Mesenchymal stem cell (in vitro differentiated cells and primary cell): ENCODE data around the gene SH3PXD2A.
"Not testable (repeated sequence)": the region's sequence is repeated elsewhere in the genome, so short reads cannot be mapped to it uniquely, and the experiment has no call there.

Experiments
- DNase-seq: peaks from one replicate; pipeline ENCODE4 v3.0.0-alpha.2; 2013
- H2AFZ ChIP-seq: one replicate; pipeline ENCODE4 v1.6.1; 2013; ENCODE audit warnings: low read depth, mild to moderate bottlenecking, control low read depth, inconsistent platforms, low read length, moderate library complexity
- H2AK5ac ChIP-seq: 2 replicates; pipeline ENCODE4 v1.6.1; 2013; ENCODE audit warnings: low read length, moderate library complexity, mild to moderate bottlenecking, inconsistent platforms; ENCODE audit not compliant: severe bottlenecking
- H2BK120ac ChIP-seq: one replicate; pipeline ENCODE4 v1.6.1; 2013; ENCODE audit warnings: low read depth, mild to moderate bottlenecking, inconsistent platforms, low read length, moderate library complexity
- H2BK12ac ChIP-seq, 2 experiments: one replicate each; pipeline ENCODE4 v1.6.1; 2013; ENCODE audit warnings: inconsistent platforms in 2 of 2, low read length in 2 of 2, mild to moderate bottlenecking in 2 of 2, moderate library complexity in 2 of 2, control low read depth in 1 of 2
- H2BK15ac ChIP-seq: one replicate; pipeline ENCODE4 v1.6.1; 2013; ENCODE audit warnings: mild to moderate bottlenecking, low read depth, inconsistent platforms; ENCODE audit not compliant: poor library complexity, severe bottlenecking
- H2BK5ac ChIP-seq: 2 replicates; pipeline ENCODE4 v1.6.1; 2013; ENCODE audit warnings: low read depth, mild to moderate bottlenecking, low read length, control low read depth, inconsistent platforms; ENCODE audit not compliant: poor library complexity, severe bottlenecking
- H3K14ac ChIP-seq, 2 experiments: one replicate each; pipeline ENCODE4 v1.6.1; 2013; ENCODE audit warnings: inconsistent platforms in 2 of 2, low read length in 2 of 2, control low read depth in 1 of 2, mild to moderate bottlenecking in 1 of 2, moderate library complexity in 1 of 2
- H3K18ac ChIP-seq, 2 experiments: one replicate each; pipeline ENCODE4 v1.6.1; 2013; ENCODE audit warnings: inconsistent platforms in 2 of 2, low read length in 2 of 2, control low read depth in 1 of 2, low read depth in 1 of 2, mild to moderate bottlenecking in 1 of 2
- H3K23ac ChIP-seq, 2 experiments: one replicate each; pipeline ENCODE4 v1.6.1; 2013; ENCODE audit warnings: inconsistent platforms in 2 of 2, low read length in 2 of 2, mild to moderate bottlenecking in 2 of 2, moderate library complexity in 2 of 2, control low read depth in 1 of 2
- H3K27ac ChIP-seq: 2 replicates; pipeline ENCODE4 v1.5.1; 2013; ENCODE audit warnings: mild to moderate bottlenecking, moderate library complexity, low read length, control low read depth, inconsistent platforms; ENCODE audit not compliant: poor library complexity, severe bottlenecking
- H3K27me3 ChIP-seq, 2 experiments: 2 replicates each; pipeline versions ENCODE4 v1.6.1 to v1.7.0; 2013; ENCODE audit warnings: low read length in 2 of 2, mild to moderate bottlenecking in 2 of 2, moderate library complexity in 2 of 2, control low read depth in 1 of 2, inconsistent platforms in 1 of 2; ENCODE audit not compliant: control insufficient read depth in 1 of 2, insufficient read depth in 1 of 2
- H3K36me3 ChIP-seq, 2 experiments: 2 replicates each; pipeline versions ENCODE4 v1.6.1 to v1.7.0; 2013; ENCODE audit warnings: low read length in 2 of 2, control low read depth in 1 of 2, inconsistent platforms in 1 of 2, low read depth in 1 of 2, mild to moderate bottlenecking in 1 of 2; ENCODE audit not compliant: insufficient read depth in 2 of 2, control insufficient read depth in 1 of 2
- H3K4ac ChIP-seq, 2 experiments: one replicate each; pipeline ENCODE4 v1.6.1; 2013; ENCODE audit warnings: inconsistent platforms in 2 of 2, low read length in 2 of 2, mild to moderate bottlenecking in 2 of 2, moderate library complexity in 2 of 2, control low read depth in 1 of 2, low read depth in 1 of 2
- H3K4me1 ChIP-seq: 2 replicates; pipeline ENCODE4 v1.6.1; 2013; ENCODE audit warnings: low read depth, low read length, control low read depth; ENCODE audit not compliant: control insufficient read depth, insufficient read depth
- H3K4me2 ChIP-seq: 2 replicates; pipeline ENCODE4 v1.6.1; 2013; ENCODE audit warnings: low read length, mild to moderate bottlenecking, inconsistent platforms; ENCODE audit not compliant: poor library complexity, severe bottlenecking
- H3K4me3 ChIP-seq, 2 experiments: 2 replicates each; pipeline versions ENCODE4 v1.5.1 to v1.7.0; 2013; ENCODE audit warnings: low read length in 2 of 2, mild to moderate bottlenecking in 2 of 2, control low read depth in 1 of 2, low read depth in 1 of 2; ENCODE audit not compliant: insufficient read depth in 1 of 2
- H3K79me1 ChIP-seq: replicated peaks from 2 replicates; pipeline ENCODE4 v1.6.1; 2013; ENCODE audit warnings: mild to moderate bottlenecking, control low read depth, low read length, inconsistent platforms; ENCODE audit not compliant: poor library complexity, severe bottlenecking
- H3K9ac ChIP-seq: 2 replicates; pipeline ENCODE4 v1.7.0; 2013; ENCODE audit warnings: mild to moderate bottlenecking, low read length, moderate library complexity
- H3K9me3 ChIP-seq: 2 replicates; pipeline ENCODE4 v1.7.0; 2013; ENCODE audit warnings: mild to moderate bottlenecking, low read length; ENCODE audit not compliant: control insufficient read depth
- H4K8ac ChIP-seq: one replicate; pipeline ENCODE4 v1.6.1; 2013; ENCODE audit warnings: inconsistent platforms, mild to moderate bottlenecking, low read length, moderate library complexity
- H4K91ac ChIP-seq: one replicate; pipeline ENCODE4 v1.6.1; 2013; ENCODE audit warnings: mild to moderate bottlenecking, low read length, inconsistent platforms
- WGBS: methylation state at CpG from one replicate; pipeline ENCODE4 v1.1.7; 2013; ENCODE audit warnings: mixed read lengths; 5-methylcytosine and 5-hydroxymethylcytosine counted together

The SH3PXD2A gene

GRCh38 chr10:103816431-103816830, 38.9 kb downstream of the SH3PXD2A start:
- no peak overlapping the region for H2BK15ac ChIP-seq
- H3K4me1 ChIP-seq, result peaks cover 10% of the 10 kb centered on the region
- H4K91ac ChIP-seq, result no peak overlapping the region
- no peak overlapping the region for H2AK5ac ChIP-seq
- 81% methylated on average over 5 of the region's 6 CpGs for WGBS
- H3K14ac ChIP-seq, result no peak overlapping the region
- H3K79me1 ChIP-seq, result no peaks in the 10 kb centered on the region
- H3K9ac ChIP-seq, result no peak overlapping the region
- H3K9me3 ChIP-seq, result no peaks in the 10 kb centered on the region
- no peak overlapping the region for H3K4me3 ChIP-seq
- H2BK12ac ChIP-seq, result no peak overlapping the region
- no peak overlapping the region for H3K4me2 ChIP-seq
- no peak overlapping the region for H2AFZ ChIP-seq
- H2BK5ac ChIP-seq, result no peak overlapping the region
- peak; percentile 49 for DNase-seq
- no peak overlapping the region for H3K18ac ChIP-seq
- H2BK120ac ChIP-seq, result no peak overlapping the region
- peaks cover 0 to 31% of the 10 kb centered on the region in 2 experiments for H3K27me3 ChIP-seq
- H3K23ac ChIP-seq, result no peak overlapping the region
- H4K8ac ChIP-seq, result no peak overlapping the region
- no peaks in the 10 kb centered on the region for H3K36me3 ChIP-seq
- H3K27ac ChIP-seq, result no peak overlapping the region
- no peak overlapping the region for H3K4ac ChIP-seq

- Histone ChIP-seq H3K9me3 (no peaks in the 10 kb centered on the region), H2BK12ac (peak overlapping the region in 1 of 2 experiments; percentile 7), H3K36me3 (no peaks in the 10 kb centered on the region), H3K4me1 (peaks cover 5% of the 10 kb centered on the region), H2BK5ac (no peak overlapping the region), H2BK120ac (no peak overlapping the region), H4K8ac (no peak overlapping the region), H2BK15ac (no peak overlapping the region), H3K4me2 (no peak overlapping the region), H3K4ac (no peak overlapping the region), H3K27ac (no peak overlapping the region), H2AK5ac (no peak overlapping the region), H3K14ac (no peak overlapping the region), H3K9ac (no peak overlapping the region), H3K4me3 (no peak overlapping the region), H3K18ac (peak overlapping the region in 1 of 2 experiments; percentile 66), H3K79me1 (no peaks in the 10 kb centered on the region), H3K27me3 (peaks cover 0 to 18% of the 10 kb centered on the region in 2 experiments), H4K91ac (no peak overlapping the region), H3K23ac (no peak overlapping the region), H2AFZ (no peak overlapping the region)
- 55% methylated on average over 3 of the region's 4 CpGs for WGBS
- peak; percentile 75 for DNase-seq
These were observed 40.6 kb downstream of the SH3PXD2A start for GRCh38 chr10:103814626-103815370.

GRCh38 chr10:103814105-103814504, 41.3 kb downstream of the SH3PXD2A start:
- 76% methylated on average over 7 of the region's 7 CpGs for WGBS
- peaks cover 5% of the 10 kb centered on the region for H3K4me1 ChIP-seq

GRCh38 chr10:103813312-103813711, 42.1 kb downstream of the SH3PXD2A start:
- WGBS, result 97% methylated on average over 3 of the region's 4 CpGs
- not testable (repeated sequence) for H3K4me2 ChIP-seq, DNase-seq, H3K27me3 ChIP-seq, H3K36me3 ChIP-seq, H3K79me1 ChIP-seq, H3K4ac ChIP-seq, H3K4me3 ChIP-seq, H3K9me3 ChIP-seq, H3K27ac ChIP-seq, H2BK120ac ChIP-seq, H3K18ac ChIP-seq, H3K4me1 ChIP-seq, H2BK15ac ChIP-seq, H3K14ac ChIP-seq, H2AFZ ChIP-seq, H4K8ac ChIP-seq, H3K23ac ChIP-seq, H2BK5ac ChIP-seq, H4K91ac ChIP-seq, H2BK12ac ChIP-seq, H2AK5ac ChIP-seq, H3K9ac ChIP-seq

More at GRCh38 chr10:103814105-103814504, 41.3 kb downstream of the SH3PXD2A start:
- no peak overlapping the region for H2AK5ac ChIP-seq
- H2BK15ac ChIP-seq, result no peak overlapping the region
- H3K36me3 ChIP-seq, result no peaks in the 10 kb centered on the region
- no peak overlapping the region for H3K27ac ChIP-seq
- peaks cover 0 to 11% of the 10 kb centered on the region in 2 experiments for H3K27me3 ChIP-seq
- H2BK120ac ChIP-seq, result no peak overlapping the region
- H4K91ac ChIP-seq, result no peak overlapping the region
- H2AFZ ChIP-seq, result no peak overlapping the region
- no peak overlapping the region for H3K9ac ChIP-seq
- H2BK12ac ChIP-seq, result peak overlapping the region in 1 of 2 experiments; percentile 83
- H3K4me3 ChIP-seq, result no peak overlapping the region
- no peaks in the 10 kb centered on the region for H3K79me1 ChIP-seq
- no peak overlapping the region for H3K4me2 ChIP-seq
- H3K4ac ChIP-seq, result no peak overlapping the region
- no peak overlapping the region for H4K8ac ChIP-seq
- H3K9me3 ChIP-seq, result no peaks in the 10 kb centered on the region
- no peak overlapping the region for H3K23ac ChIP-seq
- no peak for DNase-seq
- H3K18ac ChIP-seq, result no peak overlapping the region
- no peak overlapping the region for H2BK5ac ChIP-seq
- no peak overlapping the region for H3K14ac ChIP-seq
